H9 (cell line): ENCODE measurements around the gene VTCN1. TPM values are rescaled to one million over a fixed set of nuclear protein-coding genes. Genes with fewer than 3 reads are reported as not detected.

Source experiments
- DNase-seq: peaks from one replicate; pipeline ENCODE4 v3.0.0-alpha.2; 2017
- H2AFZ ChIP-seq: one replicate; pipeline ENCODE4 v1.6.1; 2013; ENCODE audit warnings: mild to moderate bottlenecking, low read length, control low read depth, moderate library complexity
- H2AK5ac ChIP-seq: 2 replicates; pipeline ENCODE4 v1.6.1; 2013; ENCODE audit warnings: low read length, control low read depth, mixed read lengths; ENCODE audit not compliant: insufficient read length
- H2BK120ac ChIP-seq: one replicate; pipeline ENCODE4 v1.6.1; 2013; ENCODE audit warnings: low read depth, mild to moderate bottlenecking, low read length, control low read depth, inconsistent platforms; ENCODE audit not compliant: poor library complexity, severe bottlenecking
- H2BK12ac ChIP-seq: 2 replicates; pipeline ENCODE4 v1.6.1; 2013; ENCODE audit warnings: low read length, control low read depth, mixed read lengths, low read depth; ENCODE audit not compliant: insufficient read length
- H2BK15ac ChIP-seq: 2 replicates; pipeline ENCODE4 v1.6.1; 2013; ENCODE audit warnings: low read depth, low read length, control low read depth
- H2BK20ac ChIP-seq: one replicate; pipeline ENCODE4 v1.6.1; 2013; ENCODE audit warnings: low read depth, mild to moderate bottlenecking, low read length, control low read depth, inconsistent platforms; ENCODE audit not compliant: poor library complexity, severe bottlenecking
- H2BK5ac ChIP-seq: 2 replicates; pipeline ENCODE4 v1.6.1; 2013; ENCODE audit warnings: low read length, control low read depth, mixed read lengths; ENCODE audit not compliant: insufficient read length
- H3K14ac ChIP-seq: 2 replicates; pipeline ENCODE4 v1.6.1; 2013; ENCODE audit warnings: low read length, control low read depth; ENCODE audit not compliant: insufficient read depth
- H3K18ac ChIP-seq: 2 replicates; pipeline ENCODE4 v1.6.1; 2013; ENCODE audit warnings: low read depth, mild to moderate bottlenecking, mixed read lengths, low read length, control low read depth; ENCODE audit not compliant: insufficient read length
- H3K23ac ChIP-seq: 2 replicates; pipeline ENCODE4 v1.6.1; 2013; ENCODE audit warnings: low read length, control low read depth, mixed read lengths, low read depth; ENCODE audit not compliant: insufficient read length
- H3K23me2 ChIP-seq: 2 replicates; pipeline ENCODE4 v1.6.1; 2013; ENCODE audit warnings: low read depth, mild to moderate bottlenecking, mixed read lengths, low read length, control low read depth; ENCODE audit not compliant: insufficient read length, poor library complexity, severe bottlenecking
- H3K27ac ChIP-seq: 2 replicates; pipeline ENCODE4 v1.5.1; 2013; ENCODE audit warnings: low read length, control low read depth, mixed read lengths, low read depth; ENCODE audit not compliant: insufficient read length
- H3K27me3 ChIP-seq: 2 replicates; pipeline ENCODE4 v1.6.1; 2013; ENCODE audit warnings: low read length, control low read depth, inconsistent platforms; ENCODE audit not compliant: insufficient read depth
- H3K4ac ChIP-seq: 2 replicates; pipeline ENCODE4 v1.6.1; 2013; ENCODE audit warnings: low read depth, mild to moderate bottlenecking, control low read depth, inconsistent platforms, low read length, moderate library complexity
- H3K4me1 ChIP-seq: 2 replicates; pipeline ENCODE4 v1.6.1; 2013; ENCODE audit warnings: low read length, control low read depth, inconsistent platforms; ENCODE audit not compliant: insufficient read depth
- H3K4me2 ChIP-seq: 2 replicates; pipeline ENCODE4 v1.6.1; 2013; ENCODE audit warnings: low read length, control low read depth, mixed read lengths; ENCODE audit not compliant: insufficient read length, insufficient read depth
- H3K56ac ChIP-seq: 2 replicates; pipeline ENCODE4 v1.6.1; 2013; ENCODE audit warnings: low read depth, mild to moderate bottlenecking, mixed read lengths, low read length, control low read depth; ENCODE audit not compliant: insufficient read length
- H3K79me1 ChIP-seq: 2 replicates; pipeline ENCODE4 v1.6.1; 2013; ENCODE audit warnings: low read depth, mild to moderate bottlenecking, moderate library complexity, low read length, control low read depth, inconsistent platforms; ENCODE audit not compliant: insufficient read depth, poor library complexity, severe bottlenecking
- H3K79me2 ChIP-seq: 2 replicates; pipeline ENCODE4 v1.6.1; 2013; ENCODE audit warnings: low read length, control low read depth, inconsistent platforms; ENCODE audit not compliant: insufficient read depth
- H3K9ac ChIP-seq: 2 replicates; pipeline ENCODE4 v1.6.1; 2013; ENCODE audit warnings: low read length, control low read depth, mixed read lengths; ENCODE audit not compliant: insufficient read length; ENCODE audit errors: extremely low read depth
- H3K9me3 ChIP-seq: one replicate; pipeline ENCODE4 v1.6.1; 2013; ENCODE audit warnings: low read depth, low read length, inconsistent platforms; ENCODE audit not compliant: control insufficient read depth
- H3T11ph ChIP-seq: one replicate; pipeline ENCODE4 v1.6.1; 2013; ENCODE audit warnings: mild to moderate bottlenecking, low read length, control low read depth, inconsistent platforms
- H4K20me1 ChIP-seq: one replicate; pipeline ENCODE4 v1.6.1; 2013; ENCODE audit not compliant: control insufficient read depth, insufficient read length, insufficient read depth
- H4K5ac ChIP-seq: 2 replicates; pipeline ENCODE4 v1.6.1; 2013; ENCODE audit warnings: low read depth, mild to moderate bottlenecking, mixed read lengths, low read length, control low read depth; ENCODE audit not compliant: insufficient read length
- H4K8ac ChIP-seq: replicated peaks from 2 replicates; pipeline ENCODE4 v1.6.1; 2013; ENCODE audit warnings: low read length, control low read depth, mixed read lengths, low read depth; ENCODE audit not compliant: insufficient read length
- H4K91ac ChIP-seq: 2 replicates; pipeline ENCODE4 v1.6.1; 2013; ENCODE audit warnings: low read depth, mild to moderate bottlenecking, moderate library complexity, mixed read lengths, low read length, control low read depth; ENCODE audit not compliant: insufficient read length
- H3K27ac Mint-ChIP-seq, 3 experiments: 2 replicates in 2 of 3; 3 replicates in 1 of 3; pipeline ENCODE4 v1.8.0; 2020 to 2021; ENCODE audit warnings: mixed read lengths in 3 of 3, mild to moderate bottlenecking in 1 of 3, moderate library complexity in 1 of 3
- H3K27me3 Mint-ChIP-seq: 2 replicates; pipeline ENCODE4 v1.8.0; 2021; ENCODE audit warnings: low read depth, mild to moderate bottlenecking, moderate library complexity, mixed read lengths
- H3K36me3 Mint-ChIP-seq, 3 experiments: 2 replicates in 2 of 3; 3 replicates in 1 of 3; pipeline ENCODE4 v1.8.0; 2020 to 2021; ENCODE audit warnings: low read depth in 3 of 3, mixed read lengths in 3 of 3; ENCODE audit not compliant: insufficient read depth in 1 of 3
- H3K4me1 Mint-ChIP-seq, 2 experiments: 2 replicates each; pipeline ENCODE4 v1.8.0; 2020; ENCODE audit warnings: mixed read lengths in 2 of 2
- H3K4me3 Mint-ChIP-seq, 2 experiments: 2 replicates in 1 of 2; 3 replicates in 1 of 2; pipeline ENCODE4 v1.8.0; 2020 to 2021; ENCODE audit warnings: mild to moderate bottlenecking in 2 of 2, mixed read lengths in 2 of 2, moderate library complexity in 1 of 2
- H3K9me3 Mint-ChIP-seq, 2 experiments: 2 replicates in 1 of 2; 3 replicates in 1 of 2; pipeline ENCODE4 v1.8.0; 2020; ENCODE audit warnings: mild to moderate bottlenecking in 2 of 2, mixed read lengths in 2 of 2, moderate library complexity in 1 of 2
- WGBS: extraction: QIAGEN DNeasy Blood & Tissue Kit; methylation state at CpG from one replicate; pipeline ENCODE4 v1.1.7; 2013; ENCODE audit warnings: missing lambda C conversion rate, low lambda C conversion rate, mixed read lengths; ENCODE audit not compliant: insufficient read length; ENCODE audit errors: extremely low coverage; 5-methylcytosine and 5-hydroxymethylcytosine counted together
- total RNA-seq: library from RNA; stranded (reverse); gene quantifications from 2 replicates; pipeline ENCODE4 v1.2.1, GENCODE V29; 2021
- TF ChIP-seq, protein P1 (sequence below): fragments of 200-600 bp; sonication (generic); conservative IDR thresholded peaks from 3 replicates; pipeline ENCODE4 v1.8.0; 2021; ENCODE audit warnings: antibody characterized with exemption, mild to moderate bottlenecking

Gene VTCN1
- total RNA-seq, 1 experiment from 2014 or later: 0.33 TPM

DNA sequence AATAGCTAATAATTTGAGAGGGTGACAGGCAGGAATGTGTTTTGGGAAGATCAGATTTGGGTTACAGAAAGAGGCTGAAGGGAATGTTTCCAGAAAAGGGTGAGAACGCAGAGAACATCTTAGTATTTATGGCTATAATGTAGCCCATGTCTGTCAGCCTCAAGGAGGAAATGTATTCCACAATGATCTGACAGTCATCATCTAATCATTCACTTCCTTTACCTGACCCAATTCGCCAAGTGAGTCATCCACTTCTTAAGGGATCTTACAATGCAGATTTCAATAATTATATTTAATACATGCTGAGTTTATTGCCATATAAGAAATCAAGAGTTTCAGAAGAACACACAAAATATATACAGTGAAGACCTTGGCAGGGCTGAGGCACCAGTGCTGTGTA, 100.0 kb downstream of the VTCN1 start:
- Histone ChIP-seq H3K4me2 (no peak overlapping the region), H3K27ac (no peak overlapping the region), H3K27me3 (no peaks in the 10 kb centered on the region), H2BK12ac (no peak overlapping the region), H2BK120ac (no peak overlapping the region), H3K14ac (no peak overlapping the region), H2BK15ac (no peak overlapping the region), H3K23me2 (no peaks in the 10 kb centered on the region), H3K23ac (no peak overlapping the region), H4K20me1 (no peaks in the 10 kb centered on the region), H3K4me1 (peaks cover 4% of the 10 kb centered on the region; the same call in 1 of the 2 replicates), H4K5ac (no peak overlapping the region), H3K9ac (no peak overlapping the region), H2AK5ac (no peak overlapping the region), H2BK20ac (no peak overlapping the region), H2AFZ (no peak overlapping the region), H3K18ac (no peak overlapping the region), H3K79me2 (no peaks in the 10 kb centered on the region), H3K79me1 (no peaks in the 10 kb centered on the region), H4K8ac (no peak overlapping the region), H2BK5ac (no peak overlapping the region), H3T11ph (no peak overlapping the region), H3K56ac (no peak overlapping the region), H3K9me3 (no peaks in the 10 kb centered on the region), H3K4ac (no peak overlapping the region), H4K91ac (no peak overlapping the region)
- Mint-ChIP-seq H3K4me3 (no peak overlapping the region), H3K4me1 (peaks cover 5 to 7% of the 10 kb centered on the region in 2 experiments), H3K27ac (no peak overlapping the region; a peak in 1 of 7 replicates), H3K27me3 (no peaks in the 10 kb centered on the region), H3K36me3 (peaks cover 19 to 66% (median 58%) of the 10 kb centered on the region in 3 experiments), H3K9me3 (no peaks in the 10 kb centered on the region)
- TF ChIP-seq, protein P1, sequence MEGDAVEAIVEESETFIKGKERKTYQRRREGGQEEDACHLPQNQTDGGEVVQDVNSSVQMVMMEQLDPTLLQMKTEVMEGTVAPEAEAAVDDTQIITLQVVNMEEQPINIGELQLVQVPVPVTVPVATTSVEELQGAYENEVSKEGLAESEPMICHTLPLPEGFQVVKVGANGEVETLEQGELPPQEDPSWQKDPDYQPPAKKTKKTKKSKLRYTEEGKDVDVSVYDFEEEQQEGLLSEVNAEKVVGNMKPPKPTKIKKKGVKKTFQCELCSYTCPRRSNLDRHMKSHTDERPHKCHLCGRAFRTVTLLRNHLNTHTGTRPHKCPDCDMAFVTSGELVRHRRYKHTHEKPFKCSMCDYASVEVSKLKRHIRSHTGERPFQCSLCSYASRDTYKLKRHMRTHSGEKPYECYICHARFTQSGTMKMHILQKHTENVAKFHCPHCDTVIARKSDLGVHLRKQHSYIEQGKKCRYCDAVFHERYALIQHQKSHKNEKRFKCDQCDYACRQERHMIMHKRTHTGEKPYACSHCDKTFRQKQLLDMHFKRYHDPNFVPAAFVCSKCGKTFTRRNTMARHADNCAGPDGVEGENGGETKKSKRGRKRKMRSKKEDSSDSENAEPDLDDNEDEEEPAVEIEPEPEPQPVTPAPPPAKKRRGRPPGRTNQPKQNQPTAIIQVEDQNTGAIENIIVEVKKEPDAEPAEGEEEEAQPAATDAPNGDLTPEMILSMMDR: no peak
- DNase-seq: no peak
- no CpG with 5 or more reads among the region's 2 CpGs for WGBS
